Measurements from ENCODE around the gene NSFL1C.

GRCh38 chr20:1507276-1507675 lies 40.6 kb upstream of the NSFL1C start:
- TF ChIP-seq, protein P1, sequence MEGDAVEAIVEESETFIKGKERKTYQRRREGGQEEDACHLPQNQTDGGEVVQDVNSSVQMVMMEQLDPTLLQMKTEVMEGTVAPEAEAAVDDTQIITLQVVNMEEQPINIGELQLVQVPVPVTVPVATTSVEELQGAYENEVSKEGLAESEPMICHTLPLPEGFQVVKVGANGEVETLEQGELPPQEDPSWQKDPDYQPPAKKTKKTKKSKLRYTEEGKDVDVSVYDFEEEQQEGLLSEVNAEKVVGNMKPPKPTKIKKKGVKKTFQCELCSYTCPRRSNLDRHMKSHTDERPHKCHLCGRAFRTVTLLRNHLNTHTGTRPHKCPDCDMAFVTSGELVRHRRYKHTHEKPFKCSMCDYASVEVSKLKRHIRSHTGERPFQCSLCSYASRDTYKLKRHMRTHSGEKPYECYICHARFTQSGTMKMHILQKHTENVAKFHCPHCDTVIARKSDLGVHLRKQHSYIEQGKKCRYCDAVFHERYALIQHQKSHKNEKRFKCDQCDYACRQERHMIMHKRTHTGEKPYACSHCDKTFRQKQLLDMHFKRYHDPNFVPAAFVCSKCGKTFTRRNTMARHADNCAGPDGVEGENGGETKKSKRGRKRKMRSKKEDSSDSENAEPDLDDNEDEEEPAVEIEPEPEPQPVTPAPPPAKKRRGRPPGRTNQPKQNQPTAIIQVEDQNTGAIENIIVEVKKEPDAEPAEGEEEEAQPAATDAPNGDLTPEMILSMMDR (IDR thresholded peaks at IDR 0.05): no peak
- no peak for TF ChIP-seq EZH2phosphoT487 (IDR thresholded peaks at IDR 0.05; ENCODE audit: borderline replicate concordance, low read depth)
- TF ChIP-seq RAD21 (IDR thresholded peaks at IDR 0.05; ENCODE audit: low read length): no peak
- no peak for TF ChIP-seq GABPA (IDR thresholded peaks at IDR 0.05; ENCODE audit: low read depth)
- no peak for TF ChIP-seq RFX5 (IDR thresholded peaks at IDR 0.05; ENCODE audit: low read length)
- TF ChIP-seq TAF1 (IDR thresholded peaks at IDR 0.05; ENCODE audit: borderline replicate concordance, low read depth, low read length): no peak
- TF ChIP-seq TEAD4 (IDR thresholded peaks at IDR 0.05; ENCODE audit: borderline replicate concordance, insufficient read depth): no peak
- TF ChIP-seq ZBTB33 (IDR thresholded peaks at IDR 0.05; ENCODE audit: borderline replicate concordance, low read depth): no peak
